NCI-H2107 (cell line): ENCODE results near the gene MRPL58.
"Not testable (repeated sequence)": the region's sequence is repeated elsewhere in the genome, so short reads cannot be mapped to it uniquely, and the experiment has no call there.

Experiments used
- DNase-seq: peaks from one replicate; lab custom pipeline; 2025; lab: John Stamatoyannopoulos, UW

Gene MRPL58

GRCh38 chr17:75012346-75013091 lies at the start of gene MRPL58:
TSS of gene MRPL58 (plus strand) at chr17:75012670. CDS start at chr17:75012687, 17 bp downstream.
- DNase-seq: peak; percentile 62

GRCh38 chr17:74963656-74964055 lies 48.8 kb upstream of the MRPL58 start:
- DNase-seq: no peak

- no peak for DNase-seq
Observed at GRCh38 chr17:74964246-74964761, 48.2 kb upstream of the MRPL58 start.

GRCh38 chr17:74964988-74965622 lies 47.4 kb upstream of the MRPL58 start:
- no peak for DNase-seq

GRCh38 chr17:74968361-74968780 lies 44.1 kb upstream of the MRPL58 start:
- DNase-seq: no peak

- DNase-seq: not testable (repeated sequence)
Observed at GRCh38 chr17:74969501-74969900, 43.0 kb upstream of the MRPL58 start.

GRCh38 chr17:74970395-74970794 lies 42.1 kb upstream of the MRPL58 start:
- DNase-seq: no peak

- no peak for DNase-seq
Observed at GRCh38 chr17:74971069-74971841, 41.2 kb upstream of the MRPL58 start.

- DNase-seq: no peak
Observed at GRCh38 chr17:74971842-74972106, 40.7 kb upstream of the MRPL58 start.

GRCh38 chr17:74972107-74972972 lies 40.1 kb upstream of the MRPL58 start, which contains the start of gene HID1:
TSS of gene HID1 (minus strand) at chr17:74972759. CDS start at chr17:74972656, 103 bp downstream.
- peak; percentile 27 for DNase-seq

- no peak for DNase-seq
Observed at GRCh38 chr17:74972973-74973328, 39.5 kb upstream of the MRPL58 start.

GRCh38 chr17:74975943-74976342 lies 36.5 kb upstream of the MRPL58 start:
- no peak for DNase-seq

- no peak for DNase-seq
Observed at GRCh38 chr17:74977802-74978201, 34.7 kb upstream of the MRPL58 start.

- no peak for DNase-seq
Observed at GRCh38 chr17:74978240-74978639, 34.2 kb upstream of the MRPL58 start.

- DNase-seq: no peak
Observed at GRCh38 chr17:74979408-74980146, 32.9 kb upstream of the MRPL58 start.

GRCh38 chr17:74981318-74981978 lies 31.0 kb upstream of the MRPL58 start:
- no peak for DNase-seq

GRCh38 chr17:74981979-74982662 lies 30.3 kb upstream of the MRPL58 start:
- DNase-seq: peak; percentile 22

GRCh38 chr17:74982663-74983313 lies 29.7 kb upstream of the MRPL58 start:
- not testable (repeated sequence) for DNase-seq

GRCh38 chr17:74986206-74986576 lies 26.3 kb upstream of the MRPL58 start:
- DNase-seq: no peak
